HG03139 (cell line): ENCODE measurements around the gene HOXA2.

ENCODE experiments used
- ATAC-seq: cut with Tn5 transposase; IDR thresholded peaks from one replicate; pipeline ENCODE4 v1.9.1; 2021; ENCODE audit not compliant: unreplicated experiment

HOXA2 gene

GRCh38 chr7:27141923-27142579, 39.6 kb upstream of the HOXA2 start:
- no peak for ATAC-seq

- ATAC-seq: no peak
Measured at GRCh38 chr7:27141137-27141922, 38.8 kb upstream of the HOXA2 start.

GRCh38 chr7:27140126-27140857, 37.8 kb upstream of the HOXA2 start:
- ATAC-seq: no peak

- no peak for ATAC-seq
Measured at GRCh38 chr7:27139334-27140125, 37.0 kb upstream of the HOXA2 start.

GRCh38 chr7:27138985-27139333, 36.5 kb upstream of the HOXA2 start:
- no peak for ATAC-seq

- no peak for ATAC-seq
Measured at GRCh38 chr7:27138472-27138871, 36.0 kb upstream of the HOXA2 start.

- ATAC-seq: no peak
Measured at GRCh38 chr7:27137640-27138315, 35.3 kb upstream of the HOXA2 start.

GRCh38 chr7:27134392-27134791, 31.9 kb upstream of the HOXA2 start:
- ATAC-seq: no peak

- ATAC-seq: no peak
Measured at GRCh38 chr7:27133409-27134231, 31.1 kb upstream of the HOXA2 start.

GRCh38 chr7:27132978-27133377, 30.5 kb upstream of the HOXA2 start:
- no peak for ATAC-seq

GRCh38 chr7:27132214-27132613, 29.7 kb upstream of the HOXA2 start:
- ATAC-seq: no peak

GRCh38 chr7:27131390-27131819, 28.9 kb upstream of the HOXA2 start:
- ATAC-seq: no peak

GRCh38 chr7:27130540-27131389, 28.3 kb upstream of the HOXA2 start, which contains the start of gene HOXA4:
Gene HOXA4 (minus strand): TSS chr7:27130757. CDS start chr7:27130733, 24 bp downstream.
- no peak for ATAC-seq

- no peak for ATAC-seq
Measured at GRCh38 chr7:27129729-27130539, 27.5 kb upstream of the HOXA2 start.

GRCh38 chr7:27128776-27129728, 26.6 kb upstream of the HOXA2 start:
- ATAC-seq: no peak

GRCh38 chr7:27128034-27128433, 25.6 kb upstream of the HOXA2 start:
- ATAC-seq: no peak
